Gastrocnemius medialis (tissue), 4 donors: Measurements from ENCODE around the gene IQCK.

Experiments used
- CTCF ChIP-seq, 5 experiments: fragments of 450-650 bp in 3 of 5; fragments of 200-600 bp in 2 of 5; sonication (generic) in 2 of 5; IDR thresholded peaks in 4 of 5; conservative IDR thresholded peaks in 1 of 5; 1 replicate in 4 of 5; 2 replicates in 1 of 5; pipeline ENCODE4 v1.5.1; 2016 to 2019; ENCODE audit warnings: antibody characterized with exemption in 5 of 5, mild to moderate bottlenecking in 3 of 5, moderate library complexity in 3 of 5
- POLR2A ChIP-seq, 2 donors: fragments of 450-650 bp; IDR thresholded peaks; one replicate each; pipeline ENCODE4 v1.6.1; 2017; ENCODE audit warnings: antibody characterized with exemption in 2 of 2, mild to moderate bottlenecking in 2 of 2, moderate library complexity in 2 of 2

GRCh38 chr16:19699472-19699871 lies 18.6 kb upstream of the IQCK start:
- TF ChIP-seq CTCF (IDR thresholded peaks at IDR 0.05 in 4 of 5, conservative IDR thresholded peaks at IDR 0.05 in 1 of 5) = no peak
- TF ChIP-seq POLR2A (IDR thresholded peaks at IDR 0.05) = no peak
